Loucy (cell line): ENCODE measurements around the gene BCAS3.
"Not testable (repeated sequence)": the region's sequence is repeated elsewhere in the genome, so short reads cannot be mapped to it uniquely, and the experiment has no call there.

Experiments
- H2AFZ ChIP-seq: fragments of 200-600 bp; sonication (generic); 2 replicates; pipeline ENCODE4 v1.6.0; 2016; ENCODE audit warnings: antibody characterized with exemption, mild to moderate bottlenecking, low read length, moderate library complexity
- H3F3A ChIP-seq: fragments of 200-600 bp; 2 replicates; pipeline ENCODE4 v1.6.0; 2016; ENCODE audit warnings: antibody characterized with exemption, low read depth, mild to moderate bottlenecking
- H3K27me3 ChIP-seq: fragments of 200-600 bp; sonication (generic); 2 replicates; pipeline ENCODE4 v1.6.1; 2014; ENCODE audit warnings: low read length, mild to moderate bottlenecking; ENCODE audit not compliant: insufficient read depth, poor library complexity, severe bottlenecking
- H3K36me3 ChIP-seq: fragments of 200-600 bp; sonication (generic); 2 replicates; pipeline ENCODE4 v1.6.1; 2016; ENCODE audit warnings: low read length; ENCODE audit not compliant: insufficient read depth
- H3K4me1 ChIP-seq: fragments of 200-600 bp; sonication (generic); 2 replicates; pipeline ENCODE4 v1.5.1; 2014; ENCODE audit warnings: low read length, mild to moderate bottlenecking; ENCODE audit not compliant: insufficient read depth, poor library complexity, severe bottlenecking
- H3K4me2 ChIP-seq: fragments of 200-600 bp; sonication (generic); 2 replicates; pipeline ENCODE4 v1.6.0; 2014; ENCODE audit warnings: antibody characterized with exemption, low read length, low read depth, mild to moderate bottlenecking; ENCODE audit not compliant: poor library complexity, severe bottlenecking
- H3K4me3 ChIP-seq: fragments of 200-600 bp; sonication (generic); 2 replicates; pipeline ENCODE4 v1.5.1; 2014; ENCODE audit warnings: low read length, mild to moderate bottlenecking, mixed read lengths; ENCODE audit not compliant: poor library complexity, severe bottlenecking
- H3K79me2 ChIP-seq: fragments of 200-600 bp; sonication (generic); 2 replicates; pipeline ENCODE4 v1.6.1; 2014; ENCODE audit warnings: low read length; ENCODE audit not compliant: insufficient read depth
- H3K9ac ChIP-seq: fragments of 200-600 bp; sonication (generic); 2 replicates; pipeline ENCODE4 v1.6.0; 2014; ENCODE audit warnings: mild to moderate bottlenecking, low read depth, low read length, moderate library complexity; ENCODE audit not compliant: poor library complexity, severe bottlenecking
- H3K9me2 ChIP-seq: fragments of 200-600 bp; sonication (generic); replicated peaks from 2 replicates; pipeline ENCODE4 v1.6.1; 2016; ENCODE audit warnings: low read depth, low read length, mixed read lengths
- H3K9me3 ChIP-seq: fragments of 200-600 bp; sonication (generic); 2 replicates; pipeline ENCODE4 v1.6.1; 2014; ENCODE audit warnings: mild to moderate bottlenecking, antibody characterized with exemption, low read length, low read depth; ENCODE audit not compliant: insufficient read depth
- H4K20me1 ChIP-seq: fragments of 200-600 bp; sonication (generic); 2 replicates; pipeline ENCODE4 v1.6.0; 2014; ENCODE audit warnings: antibody characterized with exemption, low read length, mild to moderate bottlenecking; ENCODE audit not compliant: insufficient read depth, poor library complexity, severe bottlenecking
- CTCF ChIP-seq: fragments of 200-600 bp; sonication (generic); conservative IDR thresholded peaks from 2 replicates; pipeline ENCODE4 v1.5.1; 2014; ENCODE audit warnings: mild to moderate bottlenecking, antibody characterized with exemption, low read length
- EZH2phosphoT487 ChIP-seq: fragments of 200-600 bp; IDR thresholded peaks from 2 replicates; pipeline ENCODE4 v1.6.1; 2018; ENCODE audit warnings: antibody characterized with exemption, mild to moderate bottlenecking, moderate library complexity, borderline replicate concordance

The BCAS3 gene

GRCh38 chr17:61426482-61427304 lies 749.0 kb downstream of the BCAS3 start:
- Histone ChIP-seq H3K79me2 (no peaks in the 10 kb centered on the region), H4K20me1 (no peaks in the 10 kb centered on the region), H3K9me3 (no peaks in the 10 kb centered on the region), H3K36me3 (no peaks in the 10 kb centered on the region), H3K9me2 (no peaks in the 10 kb centered on the region), H3K4me2 (no peak overlapping the region), H3F3A (no peaks in the 10 kb centered on the region), H3K9ac (no peak overlapping the region), H2AFZ (no peak overlapping the region), H3K27me3 (no peaks in the 10 kb centered on the region), H3K4me1 (no peaks in the 10 kb centered on the region), H3K4me3 (no peak overlapping the region)
- TF ChIP-seq EZH2phosphoT487: no peak
- no peak for TF ChIP-seq CTCF

GRCh38 chr17:61427567-61427966 lies 749.9 kb downstream of the BCAS3 start:
- Histone ChIP-seq H3K9ac (no peak overlapping the region), H3K9me2 (no peaks in the 10 kb centered on the region), H3K4me1 (no peaks in the 10 kb centered on the region), H3K4me3 (no peak overlapping the region), H3F3A (no peaks in the 10 kb centered on the region), H4K20me1 (no peaks in the 10 kb centered on the region), H3K36me3 (no peaks in the 10 kb centered on the region), H3K9me3 (no peaks in the 10 kb centered on the region), H3K4me2 (no peak overlapping the region), H3K27me3 (no peaks in the 10 kb centered on the region), H3K79me2 (no peaks in the 10 kb centered on the region), H2AFZ (no peak overlapping the region)
- TF ChIP-seq EZH2phosphoT487: no peak
- TF ChIP-seq CTCF: no peak

GRCh38 chr17:61429274-61429673 lies 751.6 kb downstream of the BCAS3 start:
- Histone ChIP-seq H3K4me3 (no peak overlapping the region), H2AFZ (no peak overlapping the region), H3K4me2 (no peak overlapping the region)

GRCh38 chr17:61429831-61430230 lies 752.2 kb downstream of the BCAS3 start:
- not testable (repeated sequence) for H3K36me3 ChIP-seq

More at GRCh38 chr17:61429274-61429673, 751.6 kb downstream of the BCAS3 start:
- no peaks in the 10 kb centered on the region for H3K36me3 ChIP-seq
- no peaks in the 10 kb centered on the region for H3K27me3 ChIP-seq
- TF ChIP-seq EZH2phosphoT487 (no peak), CTCF (no peak)
- no peaks in the 10 kb centered on the region for H3K79me2 ChIP-seq
- no peaks in the 10 kb centered on the region for H4K20me1 ChIP-seq
- no peaks in the 10 kb centered on the region for H3K9me2 ChIP-seq
- no peaks in the 10 kb centered on the region for H3F3A ChIP-seq
- H3K9me3 ChIP-seq: no peaks in the 10 kb centered on the region
- H3K4me1 ChIP-seq: no peaks in the 10 kb centered on the region
- H3K9ac ChIP-seq: no peak overlapping the region

More at GRCh38 chr17:61429831-61430230, 752.2 kb downstream of the BCAS3 start:
- not testable (repeated sequence) for H3K9me3 ChIP-seq, H3K79me2 ChIP-seq, H3F3A ChIP-seq, H3K4me3 ChIP-seq, H3K4me2 ChIP-seq, H3K9me2 ChIP-seq, H3K9ac ChIP-seq, H3K27me3 ChIP-seq, H2AFZ ChIP-seq, H4K20me1 ChIP-seq, H3K4me1 ChIP-seq
